CD14-positive monocyte (primary cell): Measurements from ENCODE around the gene OXCT1. TPM values are rescaled to one million over a fixed set of nuclear protein-coding genes. Genes with fewer than 3 reads are reported as not detected.

Experiments used
- DNase-seq, 3 donors: peaks; one replicate each; pipeline ENCODE4 v3.0.0-alpha.2; 2011 to 2022
- H2AFZ ChIP-seq: 2 replicates; pipeline ENCODE4 v1.6.0; 2012; ENCODE audit warnings: mild to moderate bottlenecking, low read depth, low read length, inconsistent platforms; ENCODE audit not compliant: insufficient read depth, poor library complexity, severe bottlenecking
- H3K27ac ChIP-seq, 2 donors: 1 replicate in 1 of 2; 2 replicates in 1 of 2; pipeline ENCODE4 v1.5.1; 2012 to 2013; ENCODE audit warnings: low read length in 2 of 2, control low read depth in 1 of 2, inconsistent platforms in 1 of 2, low read depth in 1 of 2, mild to moderate bottlenecking in 1 of 2
- H3K27me3 ChIP-seq, 2 donors: one replicate each; pipeline versions ENCODE4 v1.6.0 to v1.6.1; 2011 to 2013; ENCODE audit warnings: low read length in 2 of 2; ENCODE audit not compliant: control insufficient read depth in 2 of 2, insufficient read depth in 2 of 2
- H3K36me3 ChIP-seq, 2 donors: replicated peaks in 1 of 2; 1 replicate in 1 of 2; 2 replicates in 1 of 2; pipeline versions ENCODE4 v1.5.1 to v1.6.1; 2012 to 2013; ENCODE audit warnings: low read length in 2 of 2, control low read depth in 1 of 2, inconsistent platforms in 1 of 2, mild to moderate bottlenecking in 1 of 2; ENCODE audit not compliant: insufficient read depth in 2 of 2, control insufficient read depth in 1 of 2
- H3K4me1 ChIP-seq, 2 donors: 1 replicate in 1 of 2; 2 replicates in 1 of 2; pipeline versions ENCODE4 v1.5.1 to v1.6.1; 2012 to 2013; ENCODE audit warnings: low read length in 2 of 2, control low read depth in 1 of 2, inconsistent platforms in 1 of 2, mild to moderate bottlenecking in 1 of 2, moderate library complexity in 1 of 2; ENCODE audit not compliant: insufficient read depth in 2 of 2, control insufficient read depth in 1 of 2
- H3K4me2 ChIP-seq: replicated peaks from 2 replicates; pipeline ENCODE3; 2012; ENCODE audit warnings: low read length, moderate library complexity, mild to moderate bottlenecking; ENCODE audit not compliant: poor library complexity, severe bottlenecking; ENCODE audit errors: extremely low read depth
- H3K4me3 ChIP-seq, 3 experiments: fragments of 200-600 bp in 1 of 3; sonication (generic) in 1 of 3; replicated peaks in 1 of 3; 1 replicate in 2 of 3; 2 replicates in 1 of 3; pipeline ENCODE4 v1.5.1; 2011 to 2013; ENCODE audit warnings: low read length in 3 of 3, mild to moderate bottlenecking in 3 of 3, control low read depth in 2 of 3, low read depth in 2 of 3, inconsistent platforms in 1 of 3, moderate library complexity in 1 of 3
- H3K79me2 ChIP-seq: 2 replicates; pipeline ENCODE4 v1.6.0; 2012; ENCODE audit warnings: mild to moderate bottlenecking, control low read depth, inconsistent platforms, low read length, moderate library complexity; ENCODE audit not compliant: insufficient read depth
- H3K9ac ChIP-seq: 2 replicates; pipeline ENCODE4 v1.6.0; 2017; ENCODE audit warnings: low read length, mild to moderate bottlenecking; ENCODE audit not compliant: insufficient read depth, poor library complexity, severe bottlenecking
- H3K9me3 ChIP-seq, 2 donors: replicated peaks in 1 of 2; 1 replicate in 1 of 2; 2 replicates in 1 of 2; pipeline versions ENCODE4 v1.5.1 to v1.6.1; 2012 to 2013; ENCODE audit warnings: low read length in 2 of 2, control low read depth in 1 of 2; ENCODE audit not compliant: control insufficient read depth in 1 of 2, insufficient read depth in 1 of 2
- H4K20me1 ChIP-seq: 2 replicates; pipeline ENCODE4 v1.6.0; 2012; ENCODE audit warnings: mild to moderate bottlenecking, low read length, control low read depth, moderate library complexity; ENCODE audit not compliant: insufficient read depth
- H3K27ac Mint-ChIP-seq, 7 donors: one replicate each; pipeline ENCODE4 v1.8.0; 2020; ENCODE audit warnings: mild to moderate bottlenecking in 7 of 7, mixed read lengths in 7 of 7, moderate library complexity in 6 of 7, inconsistent platforms in 2 of 7
- H3K27me3 Mint-ChIP-seq, 3 donors: one replicate each; pipeline ENCODE4 v1.8.0; 2021 to 2022; ENCODE audit warnings: low read depth in 3 of 3, mild to moderate bottlenecking in 3 of 3, mixed read lengths in 3 of 3, moderate library complexity in 3 of 3, inconsistent platforms in 1 of 3
- H3K36me3 Mint-ChIP-seq, 2 donors: one replicate each; pipeline ENCODE4 v1.8.0; 2020; ENCODE audit warnings: mixed read lengths in 2 of 2, inconsistent platforms in 1 of 2, mild to moderate bottlenecking in 1 of 2
- H3K4me1 Mint-ChIP-seq: one replicate; pipeline ENCODE4 v1.8.0; 2020; ENCODE audit warnings: mild to moderate bottlenecking, mixed read lengths
- H3K4me3 Mint-ChIP-seq, 2 donors: one replicate each; pipeline ENCODE4 v1.8.0; 2020; ENCODE audit warnings: mild to moderate bottlenecking in 2 of 2, mixed read lengths in 2 of 2, moderate library complexity in 1 of 2
- H3K9me3 Mint-ChIP-seq, 7 donors: one replicate each; pipeline ENCODE4 v1.8.0; 2020 to 2022; ENCODE audit warnings: mixed read lengths in 7 of 7, mild to moderate bottlenecking in 6 of 7, moderate library complexity in 6 of 7, inconsistent platforms in 2 of 7
- WGBS: methylation state at CpG from one replicate; pipeline ENCODE4 v1.1.5; 2013; ENCODE audit warnings: missing lambda C conversion rate; ENCODE audit not compliant: insufficient coverage; 5-methylcytosine and 5-hydroxymethylcytosine counted together
- intact Hi-C, 2 donors: fragments of 100-400 bp; cut with micrococcal nuclease; formaldehyde crosslinking; loops; one replicate each; pipeline versions ENCODE4 v1.15.0 to v1.15.1; 2023
- polyA plus RNA-seq, 3 donors: library from polyadenylated mRNA; depleted of rRNA in 1 of 3; unstranded in 2 of 3; stranded (reverse) in 1 of 3; fragments of 300-500 nt in 2 of 3; fragments of >200 nt in 1 of 3; fragmentation: Illumina TruSeq in 2 of 3; gene quantifications; 1 replicate in 2 of 3; 2 replicates in 1 of 3; pipeline ENCODE4 v1.2.3, GENCODE V29; 2012 to 2021
- TF ChIP-seq, protein P1 (sequence below): fragments of 200-600 bp; IDR thresholded peaks from one replicate; pipeline ENCODE4 v1.8.0; 2022; ENCODE audit warnings: antibody characterized with exemption, mild to moderate bottlenecking

OXCT1 gene
- polyA plus RNA-seq, 3 donors: 1.3 to 3.4 (median 1.9) TPM

DNA sequence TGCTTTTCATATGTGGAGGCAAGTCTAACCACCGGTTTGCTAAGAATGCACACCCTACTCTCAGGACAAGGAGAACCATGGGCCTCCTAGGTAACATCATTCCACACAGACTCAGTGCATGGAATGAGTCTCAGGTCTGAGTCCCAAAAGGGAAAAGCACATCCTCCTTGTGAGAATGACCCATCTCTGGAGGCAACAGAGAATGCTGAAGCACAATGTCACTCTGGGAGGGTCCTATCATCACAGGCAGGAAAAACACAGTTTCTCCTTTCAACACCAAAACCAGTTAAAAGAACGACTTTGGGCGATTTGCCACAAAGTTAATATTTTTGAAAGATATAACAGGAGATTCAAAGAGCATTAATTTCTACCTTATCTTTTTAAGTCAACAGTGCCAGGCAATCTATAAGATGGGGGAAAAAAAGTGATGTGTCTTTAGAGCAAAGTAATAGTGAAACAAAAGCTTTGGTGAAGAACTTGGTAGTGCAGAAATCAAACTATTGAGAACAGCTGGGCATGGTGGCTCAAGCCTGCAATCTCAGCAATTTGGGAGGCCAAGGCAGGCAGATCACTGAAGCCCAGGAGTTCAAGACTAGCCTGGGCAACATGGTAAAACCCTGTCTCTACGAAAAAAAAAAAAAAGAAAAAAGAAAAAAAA, 97.3 kb downstream of the OXCT1 start:
- H3K9ac ChIP-seq: no peak overlapping the region
- H3K9me3 Mint-ChIP-seq: peaks cover 0 to 1% (median 0%) of the 10 kb centered on the region in 7 donors
- H3K27me3 ChIP-seq: no peaks in the 10 kb centered on the region
- no peak overlapping the region for H3K4me2 ChIP-seq
- no peak for DNase-seq
- TF ChIP-seq, protein P1, sequence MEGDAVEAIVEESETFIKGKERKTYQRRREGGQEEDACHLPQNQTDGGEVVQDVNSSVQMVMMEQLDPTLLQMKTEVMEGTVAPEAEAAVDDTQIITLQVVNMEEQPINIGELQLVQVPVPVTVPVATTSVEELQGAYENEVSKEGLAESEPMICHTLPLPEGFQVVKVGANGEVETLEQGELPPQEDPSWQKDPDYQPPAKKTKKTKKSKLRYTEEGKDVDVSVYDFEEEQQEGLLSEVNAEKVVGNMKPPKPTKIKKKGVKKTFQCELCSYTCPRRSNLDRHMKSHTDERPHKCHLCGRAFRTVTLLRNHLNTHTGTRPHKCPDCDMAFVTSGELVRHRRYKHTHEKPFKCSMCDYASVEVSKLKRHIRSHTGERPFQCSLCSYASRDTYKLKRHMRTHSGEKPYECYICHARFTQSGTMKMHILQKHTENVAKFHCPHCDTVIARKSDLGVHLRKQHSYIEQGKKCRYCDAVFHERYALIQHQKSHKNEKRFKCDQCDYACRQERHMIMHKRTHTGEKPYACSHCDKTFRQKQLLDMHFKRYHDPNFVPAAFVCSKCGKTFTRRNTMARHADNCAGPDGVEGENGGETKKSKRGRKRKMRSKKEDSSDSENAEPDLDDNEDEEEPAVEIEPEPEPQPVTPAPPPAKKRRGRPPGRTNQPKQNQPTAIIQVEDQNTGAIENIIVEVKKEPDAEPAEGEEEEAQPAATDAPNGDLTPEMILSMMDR: no peak
- no peaks in the 10 kb centered on the region for H3K36me3 ChIP-seq
- H3K4me1 Mint-ChIP-seq: peaks cover 4% of the 10 kb centered on the region
- no peak overlapping the region for H2AFZ ChIP-seq
- no peaks in the 10 kb centered on the region for H4K20me1 ChIP-seq
- no peak overlapping the region for H3K4me3 ChIP-seq
- H3K4me1 ChIP-seq: no peaks in the 10 kb centered on the region
- no peaks in the 10 kb centered on the region for H3K27me3 Mint-ChIP-seq
- intact Hi-C loops: no loop called here
- H3K4me3 Mint-ChIP-seq: no peak overlapping the region
- no peaks in the 10 kb centered on the region for H3K79me2 ChIP-seq
- no peaks in the 10 kb centered on the region for H3K36me3 Mint-ChIP-seq
- no peak overlapping the region for H3K27ac Mint-ChIP-seq
- H3K27ac ChIP-seq: no peak overlapping the region
- no peaks in the 10 kb centered on the region for H3K9me3 ChIP-seq
- WGBS: 100% methylated on average over 1 of the region's 4 CpGs

DNA sequence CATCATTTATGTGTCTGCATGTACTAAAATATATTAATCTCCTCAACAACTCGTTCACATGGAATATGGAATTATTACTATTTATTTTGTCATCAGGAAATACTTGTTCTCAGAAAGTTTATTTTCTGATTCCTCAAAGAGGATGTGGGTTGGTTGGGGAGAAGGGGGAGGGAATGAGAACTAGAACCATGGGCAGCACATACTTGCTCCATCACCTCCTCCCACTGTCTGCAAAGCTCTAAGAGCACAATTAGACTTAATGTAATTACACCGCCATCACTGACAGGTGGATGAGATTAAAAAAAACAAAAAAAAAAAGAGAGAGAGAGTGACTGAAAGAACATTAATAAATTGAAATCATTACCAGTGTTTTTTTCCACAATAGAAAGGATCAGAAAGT, 98.2 kb downstream of the OXCT1 start:
- Histone ChIP-seq H3K27me3 (no peaks in the 10 kb centered on the region), H3K4me1 (no peaks in the 10 kb centered on the region), H3K4me3 (no peak overlapping the region), H2AFZ (no peak overlapping the region), H3K4me2 (no peak overlapping the region), H3K27ac (no peak overlapping the region), H3K9me3 (no peaks in the 10 kb centered on the region), H3K36me3 (no peaks in the 10 kb centered on the region), H3K79me2 (no peaks in the 10 kb centered on the region), H4K20me1 (no peaks in the 10 kb centered on the region), H3K9ac (no peak overlapping the region)
- Mint-ChIP-seq H3K27ac (no peak overlapping the region), H3K36me3 (no peaks in the 10 kb centered on the region), H3K4me3 (no peak overlapping the region), H3K9me3 (peaks cover 0 to 1% (median 0%) of the 10 kb centered on the region in 7 donors), H3K4me1 (peaks cover 4% of the 10 kb centered on the region), H3K27me3 (no peaks in the 10 kb centered on the region)
- intact Hi-C loops: no loop called here
- DNase-seq: no peak
- TF ChIP-seq, protein P1: no peak
- WGBS: no CpG with 5 or more reads among the region's 2 CpGs
